Trophoblast cell (in vitro differentiated cells and primary cell): ENCODE results near the gene RIMBP2.

ENCODE experiments used
- DNase-seq, 2 donors: peaks; one replicate each; pipeline ENCODE4 v3.0.0-alpha.2; 2016
- H2AFZ ChIP-seq: 2 replicates; pipeline ENCODE4 v1.6.1; 2013; ENCODE audit warnings: low read length, moderate library complexity, mild to moderate bottlenecking; ENCODE audit not compliant: insufficient read depth, poor library complexity
- H2AK5ac ChIP-seq: 2 replicates; pipeline ENCODE4 v1.6.1; 2013; ENCODE audit warnings: mild to moderate bottlenecking, low read length
- H2BK120ac ChIP-seq: 2 replicates; pipeline ENCODE4 v1.6.1; 2013; ENCODE audit warnings: low read length, mild to moderate bottlenecking, moderate library complexity; ENCODE audit not compliant: insufficient read depth, poor library complexity
- H2BK12ac ChIP-seq: 2 replicates; pipeline ENCODE4 v1.6.1; 2013; ENCODE audit warnings: mild to moderate bottlenecking, low read length, moderate library complexity
- H2BK5ac ChIP-seq: 2 replicates; pipeline ENCODE4 v1.6.1; 2013; ENCODE audit warnings: low read length, low read depth, moderate library complexity, mild to moderate bottlenecking; ENCODE audit not compliant: poor library complexity
- H3K14ac ChIP-seq: 2 replicates; pipeline ENCODE4 v1.6.1; 2013; ENCODE audit warnings: mild to moderate bottlenecking, low read length
- H3K18ac ChIP-seq: 2 replicates; pipeline ENCODE4 v1.6.1; 2013; ENCODE audit warnings: mild to moderate bottlenecking, low read length
- H3K23ac ChIP-seq: 2 replicates; pipeline ENCODE4 v1.6.1; 2013; ENCODE audit warnings: low read length
- H3K27ac ChIP-seq: 2 replicates; pipeline ENCODE4 v1.5.1; 2013; ENCODE audit warnings: low read depth, mild to moderate bottlenecking, inconsistent platforms, low read length, moderate library complexity
- H3K27me3 ChIP-seq: 2 replicates; pipeline ENCODE4 v1.6.1; 2013; ENCODE audit warnings: inconsistent platforms, mild to moderate bottlenecking, low read length, moderate library complexity; ENCODE audit not compliant: insufficient read depth
- H3K36me3 ChIP-seq, 2 experiments: 1 replicate in 1 of 2; 2 replicates in 1 of 2; pipeline ENCODE4 v1.6.1; 2013; ENCODE audit warnings: low read length in 2 of 2, mild to moderate bottlenecking in 2 of 2, moderate library complexity in 1 of 2; ENCODE audit not compliant: insufficient read depth in 2 of 2, control insufficient read depth in 1 of 2
- H3K4ac ChIP-seq: 2 replicates; pipeline ENCODE4 v1.6.1; 2013; ENCODE audit warnings: low read depth, mild to moderate bottlenecking, low read length, moderate library complexity
- H3K4me1 ChIP-seq, 2 experiments: 1 replicate in 1 of 2; 2 replicates in 1 of 2; pipeline ENCODE4 v1.6.1; 2013; ENCODE audit warnings: low read length in 2 of 2, mild to moderate bottlenecking in 2 of 2, moderate library complexity in 1 of 2; ENCODE audit not compliant: insufficient read depth in 2 of 2, control insufficient read depth in 1 of 2
- H3K4me2 ChIP-seq: 2 replicates; pipeline ENCODE4 v1.6.1; 2013; ENCODE audit warnings: inconsistent platforms, mild to moderate bottlenecking, low read length, moderate library complexity
- H3K4me3 ChIP-seq: 2 replicates; pipeline ENCODE4 v1.5.1; 2013; ENCODE audit warnings: mild to moderate bottlenecking, low read depth, low read length, inconsistent platforms
- H3K79me1 ChIP-seq: one replicate; pipeline ENCODE4 v1.6.1; 2013; ENCODE audit warnings: low read length
- H3K79me2 ChIP-seq: 2 replicates; pipeline ENCODE4 v1.6.1; 2013; ENCODE audit warnings: low read length, mild to moderate bottlenecking; ENCODE audit not compliant: control insufficient read depth, insufficient read depth, poor library complexity
- H3K9ac ChIP-seq: 2 replicates; pipeline ENCODE4 v1.6.1; 2013; ENCODE audit warnings: mild to moderate bottlenecking, low read length
- H3K9me3 ChIP-seq: 2 replicates; pipeline ENCODE4 v1.6.1; 2013; ENCODE audit warnings: low read depth, mild to moderate bottlenecking, control low read depth, inconsistent platforms, low read length; ENCODE audit not compliant: insufficient read depth
- H4K12ac ChIP-seq: 2 replicates; pipeline ENCODE4 v1.6.1; 2013; ENCODE audit warnings: low read depth, mild to moderate bottlenecking, low read length, moderate library complexity
- H4K8ac ChIP-seq: 2 replicates; pipeline ENCODE4 v1.6.1; 2013; ENCODE audit warnings: low read depth, mild to moderate bottlenecking, low read length, moderate library complexity
- H4K91ac ChIP-seq: one replicate; pipeline ENCODE4 v1.6.1; 2013; ENCODE audit warnings: low read depth, mild to moderate bottlenecking, low read length, moderate library complexity
- WGBS: extraction: QIAGEN DNeasy Blood & Tissue Kit; methylation state at CpG from one replicate; pipeline ENCODE4 v1.1.7; 2013; ENCODE audit warnings: missing lambda C conversion rate; ENCODE audit not compliant: insufficient read length, insufficient coverage; ENCODE audit errors: extremely low coverage; 5-methylcytosine and 5-hydroxymethylcytosine counted together

RIMBP2 gene

DNA sequence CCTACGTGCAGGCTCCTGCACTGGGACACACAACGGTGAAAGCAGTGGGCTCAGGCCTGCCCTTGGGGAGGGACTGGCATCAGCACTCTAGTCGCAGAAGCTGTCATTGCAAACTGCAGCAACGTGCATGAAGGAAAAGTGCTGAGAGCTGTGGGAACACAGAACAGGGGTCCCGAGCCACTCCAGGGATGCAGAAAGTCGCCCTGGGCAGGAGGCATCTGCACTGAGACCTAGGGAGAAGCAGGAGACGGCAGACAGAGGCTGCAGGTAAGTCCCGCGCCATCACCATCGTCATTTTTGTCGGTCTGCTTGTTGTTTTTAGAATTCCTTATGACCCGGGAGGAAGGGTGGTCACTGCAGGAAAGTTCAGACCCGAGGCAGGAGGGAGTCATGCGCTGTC lies 21.6 kb upstream of the RIMBP2 start:
- Histone ChIP-seq H3K9ac (no peak overlapping the region), H3K79me1 (no peaks in the 10 kb centered on the region), H2AK5ac (no peak overlapping the region), H4K8ac (no peak overlapping the region), H2AFZ (no peak overlapping the region), H3K4me2 (no peak overlapping the region), H2BK120ac (no peak overlapping the region), H3K27me3 (no peaks in the 10 kb centered on the region), H3K4me3 (no peak overlapping the region), H3K4ac (no peak overlapping the region), H3K79me2 (no peaks in the 10 kb centered on the region), H3K9me3 (no peaks in the 10 kb centered on the region), H2BK12ac (no peak overlapping the region), H2BK5ac (no peak overlapping the region), H3K4me1 (no peaks in the 10 kb centered on the region), H3K27ac (no peak overlapping the region), H3K18ac (no peak overlapping the region), H3K14ac (no peak overlapping the region), H4K91ac (no peak overlapping the region), H3K36me3 (no peaks in the 10 kb centered on the region), H4K12ac (no peak overlapping the region), H3K23ac (no peak overlapping the region)
- no peak for DNase-seq
- WGBS = no CpG with 5 or more reads among the region's 14 CpGs

DNA sequence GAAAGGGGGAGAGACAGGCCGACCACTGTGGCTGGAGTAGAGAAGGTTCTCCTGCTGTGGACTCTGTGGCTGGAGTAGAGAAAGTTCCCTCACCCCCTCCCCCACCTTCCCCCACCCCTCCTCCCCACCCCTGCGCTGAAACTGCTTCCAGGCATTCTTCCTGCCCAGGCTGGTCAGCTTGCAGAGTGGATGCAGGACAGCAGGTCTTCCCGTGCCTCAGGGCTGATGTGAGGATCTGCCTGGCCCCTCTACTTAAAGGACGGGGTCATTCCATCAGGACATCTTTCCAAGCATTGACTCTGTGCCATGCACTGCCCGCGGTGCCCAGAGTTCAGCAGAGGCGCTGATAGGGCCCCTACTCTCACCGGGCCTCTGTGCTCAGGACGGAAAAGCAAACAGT lies 13.2 kb upstream of the RIMBP2 start:
- H4K8ac ChIP-seq = no peak overlapping the region
- H2AK5ac ChIP-seq = no peak overlapping the region
- no peak overlapping the region for H3K27ac ChIP-seq
- no peak overlapping the region for H2BK120ac ChIP-seq
- H3K23ac ChIP-seq = no peak overlapping the region
- no CpG with 5 or more reads among the region's 9 CpGs for WGBS
- no peak overlapping the region for H4K12ac ChIP-seq
- no peaks in the 10 kb centered on the region for H3K27me3 ChIP-seq
- H3K9me3 ChIP-seq = peaks cover 8% of the 10 kb centered on the region
- no peak overlapping the region for H2BK12ac ChIP-seq
- no peak overlapping the region for H3K14ac ChIP-seq
- no peak overlapping the region for H2BK5ac ChIP-seq
- no peak overlapping the region for H3K18ac ChIP-seq
- no peak overlapping the region for H3K4me3 ChIP-seq
- H3K4ac ChIP-seq = no peak overlapping the region
- no peaks in the 10 kb centered on the region for H3K79me1 ChIP-seq
- no peaks in the 10 kb centered on the region for H3K79me2 ChIP-seq
- no peak overlapping the region for H4K91ac ChIP-seq
- no peak for DNase-seq
- no peak overlapping the region for H3K9ac ChIP-seq
- H3K4me1 ChIP-seq = no peaks in the 10 kb centered on the region
- no peaks in the 10 kb centered on the region for H3K36me3 ChIP-seq
- no peak overlapping the region for H2AFZ ChIP-seq
- H3K4me2 ChIP-seq = no peak overlapping the region

DNA sequence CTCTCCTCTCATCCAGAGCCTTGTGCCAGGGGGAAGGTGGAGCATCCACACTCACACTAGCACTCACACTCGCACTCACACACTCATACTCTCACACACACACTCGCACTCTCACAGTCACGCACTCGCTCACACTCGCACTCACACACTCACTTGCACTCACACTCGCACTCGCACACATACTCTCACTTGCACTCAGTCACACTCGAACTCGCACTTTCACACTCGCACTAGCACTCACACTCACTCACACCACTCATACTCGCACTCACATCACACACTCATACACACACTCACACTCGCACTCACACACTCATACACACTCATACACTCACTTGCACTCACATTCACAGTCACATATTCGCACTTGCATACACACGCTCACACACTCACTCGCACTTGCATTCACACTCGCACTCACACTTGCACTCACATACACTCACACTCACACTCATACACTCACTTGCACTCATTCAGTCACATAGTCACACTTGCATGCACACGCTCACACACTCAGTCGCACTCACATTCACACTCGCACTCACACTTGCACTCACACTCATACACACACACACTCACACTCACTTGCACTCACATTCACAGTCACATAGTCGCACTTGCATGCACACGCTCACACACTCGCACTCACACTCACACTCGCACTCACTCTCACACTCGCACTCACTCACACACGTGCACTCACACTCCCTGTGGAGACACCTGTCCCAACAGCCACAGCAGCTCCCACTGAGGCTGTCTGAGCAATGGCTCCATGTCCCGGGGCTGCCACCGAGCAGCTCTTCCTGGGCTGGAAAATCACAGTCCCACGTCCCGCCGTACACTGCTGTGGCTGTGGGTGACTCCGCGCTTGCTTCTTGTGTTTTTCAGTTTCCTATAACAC lies 12.3 kb upstream of the RIMBP2 start:
- Histone ChIP-seq H3K79me2 (no peaks in the 10 kb centered on the region), H3K79me1 (no peaks in the 10 kb centered on the region), H3K9me3 (peaks cover 8% of the 10 kb centered on the region), H3K18ac (no peak overlapping the region), H3K9ac (no peak overlapping the region), H3K4me1 (no peaks in the 10 kb centered on the region), H3K4me2 (no peak overlapping the region), H4K8ac (no peak overlapping the region), H3K36me3 (no peaks in the 10 kb centered on the region), H2AK5ac (no peak overlapping the region), H2BK120ac (no peak overlapping the region), H3K4me3 (no peak overlapping the region), H2BK5ac (no peak overlapping the region), H4K12ac (no peak overlapping the region), H3K14ac (no peak overlapping the region), H3K27me3 (no peaks in the 10 kb centered on the region), H2AFZ (no peak overlapping the region), H3K4ac (no peak overlapping the region), H3K23ac (no peak overlapping the region), H4K91ac (no peak overlapping the region), H2BK12ac (no peak overlapping the region), H3K27ac (no peak overlapping the region)
- WGBS = 100% methylated on average over 15 of the region's 32 CpGs
- no peak for DNase-seq

DNA sequence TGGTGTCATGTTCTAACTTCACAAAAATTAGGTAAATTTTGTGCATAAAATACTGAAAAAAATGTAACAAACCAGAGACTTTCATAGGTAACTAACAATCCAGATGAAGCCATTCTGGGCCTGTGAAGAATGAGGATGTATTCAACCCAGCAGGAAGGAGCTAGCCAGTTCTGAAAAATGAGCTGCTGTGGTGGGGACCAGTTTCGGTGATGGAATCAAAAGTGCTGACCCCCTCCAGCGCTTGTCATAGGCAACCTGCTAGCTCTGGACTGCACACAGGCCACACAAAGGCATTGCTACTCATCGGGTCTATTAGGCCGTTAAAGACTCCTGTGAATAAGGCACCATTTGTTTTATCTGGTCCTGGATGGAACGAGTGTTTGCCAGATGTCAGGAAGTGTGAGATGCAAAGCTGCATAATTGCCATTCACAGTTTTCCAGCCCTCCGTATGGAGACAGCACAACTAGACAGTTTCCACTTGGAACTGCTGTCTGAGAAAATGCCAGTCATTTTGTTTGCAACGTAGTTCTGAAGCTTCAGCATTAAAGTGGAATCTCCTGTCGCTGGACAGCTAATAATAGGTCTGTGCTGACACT lies 3.3 kb upstream of the RIMBP2 start:
- Histone ChIP-seq H2AK5ac (no peak overlapping the region), H3K4ac (no peak overlapping the region), H4K8ac (no peak overlapping the region), H3K4me1 (peaks cover 16 to 19% of the 10 kb centered on the region in 2 experiments), H3K79me2 (no peaks in the 10 kb centered on the region), H3K18ac (no peak overlapping the region), H3K4me3 (no peak overlapping the region), H4K91ac (no peak overlapping the region), H3K27ac (no peak overlapping the region), H4K12ac (no peak overlapping the region), H2BK12ac (no peak overlapping the region), H2BK120ac (no peak overlapping the region), H2AFZ (no peak overlapping the region), H3K14ac (no peak overlapping the region), H3K4me2 (no peak overlapping the region), H3K9me3 (no peaks in the 10 kb centered on the region), H2BK5ac (no peak overlapping the region), H3K27me3 (peaks cover 15% of the 10 kb centered on the region), H3K23ac (no peak overlapping the region), H3K36me3 (no peaks in the 10 kb centered on the region), H3K79me1 (no peaks in the 10 kb centered on the region), H3K9ac (no peak overlapping the region)
- DNase-seq = no peak
- no CpG with 5 or more reads among the region's 8 CpGs for WGBS
